CD4-positive, alpha-beta T cell (primary cell): ENCODE data around the gene ZFP57. TPM values are rescaled to one million over a fixed set of nuclear protein-coding genes. Genes with fewer than 3 reads are reported as not detected.

ENCODE experiments used
- ATAC-seq: fragments of 200-7000 bp; cut with Tn5 transposase; one replicate; pipeline ENCODE4 v1.10.0; 2022; ENCODE audit warnings: mild to moderate bottlenecking; ENCODE audit not compliant: poor library complexity
- CTCF ChIA-PET: fragments of 350-600 bp; sonication (Branson Sonifier 250); formaldehyde crosslinking; loops from one replicate; lab custom pipeline; 2021; ENCODE audit warnings: antibody characterized with exemption, inconsistent platforms; lab: Charles Lee
- POLR2A ChIA-PET: fragments of 350-600 bp; sonication (Branson Sonifier 250); formaldehyde crosslinking; loops from one replicate; lab custom pipeline; 2021; ENCODE audit warnings: antibody characterized with exemption, inconsistent platforms; lab: Charles Lee
- DNase-seq, 14 experiments: peaks; one replicate each; pipeline ENCODE4 v3.0.0-alpha.2; 2013 to 2020; ENCODE audit warnings: mixed read lengths in 2 of 14
- H3K27ac ChIP-seq, 2 donors: one replicate each; pipeline versions ENCODE4 v1.5.1 to v1.7.0; 2013; ENCODE audit warnings: low read length in 2 of 2, low read depth in 1 of 2, mild to moderate bottlenecking in 1 of 2
- H3K27me3 ChIP-seq, 2 experiments: 1 replicate in 1 of 2; 2 replicates in 1 of 2; pipeline versions ENCODE4 v1.6.1 to v1.7.0; 2013; ENCODE audit warnings: low read length in 2 of 2, control low read depth in 1 of 2, mild to moderate bottlenecking in 1 of 2, moderate library complexity in 1 of 2; ENCODE audit not compliant: insufficient read depth in 2 of 2, control insufficient read depth in 1 of 2
- H3K36me3 ChIP-seq: one replicate; pipeline ENCODE4 v1.6.1; 2013; ENCODE audit warnings: low read length, control low read depth; ENCODE audit not compliant: insufficient read depth
- H3K4me1 ChIP-seq: one replicate; pipeline ENCODE4 v1.6.1; 2013; ENCODE audit warnings: low read length, control low read depth; ENCODE audit not compliant: insufficient read depth
- H3K4me3 ChIP-seq: one replicate; pipeline ENCODE4 v1.5.1; 2013; ENCODE audit warnings: mild to moderate bottlenecking, low read length, moderate library complexity
- H3K9me3 ChIP-seq, 2 experiments: 1 replicate in 1 of 2; 2 replicates in 1 of 2; pipeline versions ENCODE4 v1.6.1 to v1.7.0; 2013; ENCODE audit warnings: low read length in 2 of 2, mild to moderate bottlenecking in 2 of 2, control low read depth in 1 of 2, moderate library complexity in 1 of 2; ENCODE audit not compliant: control insufficient read depth in 1 of 2, insufficient read depth in 1 of 2
- H3K27ac Mint-ChIP-seq: one replicate; pipeline ENCODE4 v1.8.0; 2020; ENCODE audit warnings: mixed read lengths
- H3K27me3 Mint-ChIP-seq: one replicate; pipeline ENCODE4 v1.8.0; 2021; ENCODE audit warnings: mixed read lengths
- H3K36me3 Mint-ChIP-seq: one replicate; pipeline ENCODE4 v1.8.0; 2021; ENCODE audit warnings: low read depth, mixed read lengths
- H3K4me1 Mint-ChIP-seq: one replicate; pipeline ENCODE4 v1.8.0; 2021; ENCODE audit warnings: low read depth, mixed read lengths
- H3K4me3 Mint-ChIP-seq: one replicate; pipeline ENCODE4 v1.8.0; 2020; ENCODE audit warnings: mild to moderate bottlenecking, mixed read lengths
- H3K9me3 Mint-ChIP-seq: one replicate; pipeline ENCODE4 v1.8.0; 2020; ENCODE audit warnings: mixed read lengths
- intact Hi-C, 2 experiments: fragments of 100-400 bp; cut with DNase I in 1 of 2; cut with micrococcal nuclease in 1 of 2; formaldehyde crosslinking; loops; one replicate each; pipeline versions ENCODE4 v1.15.1 to v1.9.0; 2023 to 2025; cut with DNase I, micrococcal nuclease
- total RNA-seq, 174 experiments: library from RNA in 2 of 174; stranded (reverse) in 2 of 174; gene quantifications; one replicate each; pipeline ENCODE4 v1.2.3 and lab custom pipeline; 2021 to 2026
- TF ChIP-seq, protein P1 (sequence below): fragments of 200-600 bp; IDR thresholded peaks from one replicate; pipeline ENCODE4 v1.8.0; 2022; ENCODE audit warnings: antibody characterized with exemption, mild to moderate bottlenecking

Gene ZFP57
- total RNA-seq, 2 experiments from 2014 or later = not detected

DNA sequence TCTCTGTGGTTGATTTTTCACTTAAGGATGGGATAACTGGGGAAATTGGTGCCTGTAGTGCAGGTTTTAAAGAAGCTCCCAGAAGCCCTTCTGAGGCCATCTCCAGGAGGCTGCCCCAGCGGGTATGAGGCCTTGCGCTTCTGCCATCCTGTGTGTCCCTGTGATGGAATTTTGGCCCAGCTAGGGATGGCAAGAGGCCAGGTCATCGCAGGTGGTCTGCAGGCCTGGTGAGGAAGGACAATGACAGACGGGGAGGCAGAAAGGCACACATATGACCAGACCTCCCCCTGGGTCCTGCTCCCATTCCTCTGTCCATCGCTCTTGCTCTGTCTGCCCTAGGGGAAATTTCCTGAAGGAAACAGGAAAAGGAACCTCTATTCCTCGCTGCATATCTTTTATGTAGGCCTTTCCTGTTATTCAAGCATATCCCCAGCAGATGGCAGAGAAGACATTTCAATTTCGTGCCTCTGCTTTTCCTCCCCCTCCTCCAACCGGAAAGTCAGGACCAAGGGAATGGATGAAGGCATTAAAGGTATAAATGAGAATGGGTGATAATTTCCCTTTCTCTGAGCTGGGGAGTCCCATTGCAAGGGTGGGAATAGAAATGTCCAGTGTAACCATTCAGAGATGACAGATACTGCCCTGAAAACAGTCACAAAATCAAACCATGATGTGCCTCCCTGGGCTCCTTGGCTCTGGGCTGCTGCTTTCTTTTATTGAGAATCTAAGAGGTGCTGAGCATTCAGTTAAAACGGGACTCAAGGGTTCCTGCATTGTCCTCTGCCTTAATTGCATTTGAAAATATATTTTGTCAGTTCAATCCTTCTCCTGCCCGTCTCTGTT lies 24.7 kb upstream of the ZFP57 start:
- Mint-ChIP-seq H3K27me3 (peaks cover 29% of the 10 kb centered on the region), H3K4me1 (peaks cover 57% of the 10 kb centered on the region)
- intact Hi-C loops = loop anchor here (1.0 to 10.0 kb wide), 5 partner anchors 47 to 309 kb away; no protein-coding TSS in a partner anchor

DNA sequence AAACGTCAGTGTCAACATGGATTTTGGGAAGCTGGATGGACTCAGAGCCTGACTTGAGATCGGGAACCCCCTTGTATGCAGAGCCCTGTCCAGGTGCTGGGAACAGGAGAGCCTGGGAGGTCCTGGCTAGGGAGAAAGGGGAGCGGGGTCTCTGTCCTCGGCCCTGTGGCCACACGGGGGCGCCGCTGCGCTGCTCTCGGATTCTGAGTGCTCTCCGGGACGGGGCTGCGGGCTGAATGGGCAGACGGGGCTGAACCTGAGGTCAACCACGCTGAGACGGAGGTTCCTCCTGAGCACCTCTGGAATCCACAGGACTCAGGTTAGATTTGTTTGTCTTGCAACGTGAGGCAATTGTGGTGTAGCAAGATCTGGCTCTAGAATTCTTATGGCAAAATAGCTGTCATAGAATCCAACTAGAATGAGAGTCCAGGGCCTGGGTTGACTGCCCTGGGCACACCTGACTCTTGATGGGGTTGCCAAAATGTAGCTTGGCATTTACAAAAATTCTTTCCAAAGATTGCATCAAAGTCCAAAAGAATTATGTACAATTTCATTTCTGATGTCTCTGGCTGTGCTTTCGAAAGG lies 21.7 kb upstream of the ZFP57 start:
- Mint-ChIP-seq H3K36me3 (no peaks in the 10 kb centered on the region), H3K27me3 (peaks cover 41% of the 10 kb centered on the region), H3K27ac (no peak overlapping the region), H3K9me3 (no peaks in the 10 kb centered on the region), H3K4me1 (peaks cover 27% of the 10 kb centered on the region), H3K4me3 (no peak overlapping the region)
- peak; percentile 47 to 88 (median 77) for DNase-seq
- H3K4me3 ChIP-seq = no peak overlapping the region
- TF ChIP-seq, protein P1, sequence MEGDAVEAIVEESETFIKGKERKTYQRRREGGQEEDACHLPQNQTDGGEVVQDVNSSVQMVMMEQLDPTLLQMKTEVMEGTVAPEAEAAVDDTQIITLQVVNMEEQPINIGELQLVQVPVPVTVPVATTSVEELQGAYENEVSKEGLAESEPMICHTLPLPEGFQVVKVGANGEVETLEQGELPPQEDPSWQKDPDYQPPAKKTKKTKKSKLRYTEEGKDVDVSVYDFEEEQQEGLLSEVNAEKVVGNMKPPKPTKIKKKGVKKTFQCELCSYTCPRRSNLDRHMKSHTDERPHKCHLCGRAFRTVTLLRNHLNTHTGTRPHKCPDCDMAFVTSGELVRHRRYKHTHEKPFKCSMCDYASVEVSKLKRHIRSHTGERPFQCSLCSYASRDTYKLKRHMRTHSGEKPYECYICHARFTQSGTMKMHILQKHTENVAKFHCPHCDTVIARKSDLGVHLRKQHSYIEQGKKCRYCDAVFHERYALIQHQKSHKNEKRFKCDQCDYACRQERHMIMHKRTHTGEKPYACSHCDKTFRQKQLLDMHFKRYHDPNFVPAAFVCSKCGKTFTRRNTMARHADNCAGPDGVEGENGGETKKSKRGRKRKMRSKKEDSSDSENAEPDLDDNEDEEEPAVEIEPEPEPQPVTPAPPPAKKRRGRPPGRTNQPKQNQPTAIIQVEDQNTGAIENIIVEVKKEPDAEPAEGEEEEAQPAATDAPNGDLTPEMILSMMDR = peak; percentile 75
- intact Hi-C loops = loop anchor here (1.0 to 10.0 kb wide), 4 partner anchors 35 to 312 kb away; no protein-coding TSS in a partner anchor
- H3K9me3 ChIP-seq = peaks cover 0 to 3% of the 10 kb centered on the region in 2 experiments
- peak; percentile 73 for ATAC-seq
- no peak overlapping the region for H3K27ac ChIP-seq
- ChIA-PET POLR2A (interaction anchor here (0.7 kb wide), 1 partner anchor 25 kb away, joined by 4 read pairs; no protein-coding TSS in a partner anchor), CTCF (interaction anchor here (0.9 to 1.3 kb wide), 2 partner anchors 48 to 132 kb away, joined by 3 to 4 read pairs; no protein-coding TSS in a partner anchor)
- no peaks in the 10 kb centered on the region for H3K36me3 ChIP-seq
- H3K27me3 ChIP-seq = peaks cover 4 to 7% of the 10 kb centered on the region in 2 experiments
- H3K4me1 ChIP-seq = peaks cover 20% of the 10 kb centered on the region

More for the DNA sequence above, 24.7 kb upstream of the ZFP57 start:
- ATAC-seq = no peak
- TF ChIP-seq, protein P1 = peak; percentile 90
- ChIA-PET CTCF (interaction anchor here (0.8 to 1.7 kb wide), 7 partner anchors 17 to 129 kb away, joined by 3 to 7 read pairs (median 3); no protein-coding TSS in a partner anchor), POLR2A (interaction anchor here (0.7 to 1.3 kb wide), 5 partner anchors 17 to 396 kb away, joined by 3 to 5 read pairs (median 3); no protein-coding TSS in a partner anchor)
- Histone ChIP-seq H3K27me3 (peaks cover 2 to 7% of the 10 kb centered on the region in 2 experiments), H3K27ac (no peak overlapping the region), H3K36me3 (no peaks in the 10 kb centered on the region), H3K9me3 (peaks cover 0 to 3% of the 10 kb centered on the region in 2 experiments), H3K4me1 (peaks cover 49% of the 10 kb centered on the region), H3K4me3 (no peak overlapping the region)
- Mint-ChIP-seq H3K9me3 (no peaks in the 10 kb centered on the region), H3K27ac (peak overlapping the region; percentile 83), H3K36me3 (no peaks in the 10 kb centered on the region), H3K4me3 (peak overlapping the region; percentile 63)
- DNase-seq = peak in 4 of 14 experiments; percentile 29 to 70 (median 56)
